Effector CD8-positive, alpha-beta T cell (primary cell): ENCODE measurements around the gene ONECUT2.
"Not testable (repeated sequence)": the region's sequence is repeated elsewhere in the genome, so short reads cannot be mapped to it uniquely, and the experiment has no call there.

Source experiments
- DNase-seq: peaks from one replicate; lab custom pipeline; 2025; lab: John Stamatoyannopoulos, UW
- total RNA-seq, 4 experiments: gene quantifications; one replicate each; lab custom pipeline; 2026; lab: John Stamatoyannopoulos, UW

The ONECUT2 gene
- total RNA-seq = 0 to 0.72 (median 0) reads per million in 4 experiments

DNA sequence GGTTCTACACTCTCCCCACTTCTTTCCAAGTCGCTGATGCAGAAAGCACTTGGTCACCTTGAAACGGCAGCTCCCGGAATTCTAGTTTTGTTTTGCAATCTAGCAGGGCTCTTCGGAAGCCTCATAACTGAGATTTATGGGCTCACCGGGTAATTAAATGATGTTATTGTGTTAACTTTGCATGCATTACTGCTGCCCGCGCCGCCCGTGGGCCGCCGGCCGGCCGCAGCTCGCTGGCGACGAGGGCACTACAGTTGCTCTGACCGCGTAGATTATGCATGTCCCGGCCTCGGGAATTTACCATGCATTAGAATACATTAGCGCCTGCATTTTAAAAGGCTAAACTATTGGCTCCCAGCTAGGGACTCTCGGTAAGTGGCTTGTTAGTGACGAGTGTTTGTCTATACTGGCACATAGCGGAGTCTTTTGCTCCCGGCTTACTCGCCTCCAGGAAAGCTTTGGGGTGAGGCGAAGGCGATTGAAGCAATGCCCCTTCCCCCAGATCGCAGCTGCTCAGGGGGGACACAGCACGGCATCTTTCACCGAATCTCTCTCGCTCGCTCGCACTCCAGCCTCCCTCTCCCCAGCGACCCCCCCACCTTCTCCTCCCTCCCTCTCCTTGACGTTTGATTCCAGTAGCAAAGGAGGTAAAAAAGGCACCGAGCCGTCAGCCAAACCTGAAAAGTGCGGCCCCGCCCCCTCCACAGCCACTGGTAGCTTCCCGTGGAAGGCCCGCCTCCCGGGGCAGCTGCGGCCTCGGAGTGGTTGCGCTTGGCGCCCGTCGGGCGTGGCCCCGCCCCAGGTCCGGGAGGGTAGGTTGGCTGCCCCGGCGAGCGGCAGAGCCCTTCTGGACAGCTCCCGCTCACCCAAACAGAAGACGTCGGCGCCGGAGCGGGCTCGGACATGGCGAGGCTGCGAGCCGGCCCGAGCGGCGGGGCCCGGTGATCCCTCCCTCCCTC lies at the start of gene ONECUT2:
Gene ONECUT2 (plus strand): TSS at position 839 of the 959 bp plus-strand sequence. CDS start 343 bp downstream, outside the sequence.
- DNase-seq = no peak

- no peak for DNase-seq
These were observed 45.9 kb upstream of the ONECUT2 start for GRCh38 chr18:57389271-57389670.

DNA sequence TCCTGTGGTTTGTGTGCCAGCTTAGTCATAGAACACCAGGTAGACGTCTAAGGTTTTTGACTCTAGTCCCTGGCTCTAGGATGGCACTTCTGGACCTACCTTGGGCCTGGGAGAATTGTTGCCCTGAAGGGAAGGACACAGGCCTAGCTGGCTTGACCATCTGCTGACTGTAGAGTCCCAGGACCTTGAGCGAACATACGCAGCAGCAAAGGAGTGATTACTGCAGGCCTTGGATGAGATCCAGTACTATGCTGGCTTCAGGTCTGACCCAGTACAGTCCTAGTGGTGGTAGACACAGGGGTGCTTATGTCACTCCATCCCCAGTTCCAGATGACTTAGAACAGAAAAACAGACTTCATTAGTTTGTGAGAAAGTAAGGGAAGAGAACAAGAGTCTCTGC lies 45.1 kb upstream of the ONECUT2 start:
- no peak for DNase-seq

- DNase-seq = not testable (repeated sequence)
These were observed 40.4 kb upstream of the ONECUT2 start for GRCh38 chr18:57394749-57395148.

GRCh38 chr18:57396831-57397230 lies 38.3 kb upstream of the ONECUT2 start:
- not testable (repeated sequence) for DNase-seq

DNA sequence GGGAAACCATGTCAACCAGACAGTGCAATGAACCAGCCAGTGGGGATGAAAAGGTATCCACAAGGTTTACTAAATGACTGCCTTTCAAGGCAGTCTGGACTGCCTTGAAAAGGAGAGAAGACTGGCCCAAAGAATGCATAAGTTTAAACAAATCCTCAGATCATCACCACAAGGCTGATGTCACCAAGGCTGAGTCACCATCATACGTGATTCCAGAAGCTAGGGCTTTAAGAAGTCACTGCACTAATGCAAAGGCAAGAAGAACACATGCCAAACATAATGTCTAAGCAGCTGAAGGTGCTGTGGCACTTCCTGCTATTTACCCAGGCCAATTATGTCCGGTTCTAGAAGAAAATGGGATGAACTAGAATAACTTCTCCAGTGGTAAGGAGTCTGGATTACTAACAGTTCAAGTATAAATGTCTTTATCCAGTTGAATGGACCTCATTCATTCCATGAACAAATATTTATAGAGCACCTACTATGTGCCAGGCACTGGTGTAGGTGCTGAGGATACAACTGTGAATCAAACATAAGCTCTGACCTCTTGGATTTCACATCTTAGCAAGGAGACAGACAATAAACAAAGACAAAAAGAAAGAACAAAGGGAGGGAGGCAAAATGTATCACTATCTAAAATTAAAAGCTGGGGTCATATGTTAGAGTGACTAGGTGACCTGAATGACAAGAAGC lies 37.6 kb upstream of the ONECUT2 start:
- DNase-seq = no peak

GRCh38 chr18:57404345-57404744 lies 30.8 kb upstream of the ONECUT2 start:
- DNase-seq = no peak

GRCh38 chr18:57409650-57410049 lies 25.5 kb upstream of the ONECUT2 start:
- no peak for DNase-seq

GRCh38 chr18:57410749-57411148 lies 24.4 kb upstream of the ONECUT2 start:
- DNase-seq = no peak

- no peak for DNase-seq
These were observed 18.6 kb upstream of the ONECUT2 start for GRCh38 chr18:57416542-57416941.

DNA sequence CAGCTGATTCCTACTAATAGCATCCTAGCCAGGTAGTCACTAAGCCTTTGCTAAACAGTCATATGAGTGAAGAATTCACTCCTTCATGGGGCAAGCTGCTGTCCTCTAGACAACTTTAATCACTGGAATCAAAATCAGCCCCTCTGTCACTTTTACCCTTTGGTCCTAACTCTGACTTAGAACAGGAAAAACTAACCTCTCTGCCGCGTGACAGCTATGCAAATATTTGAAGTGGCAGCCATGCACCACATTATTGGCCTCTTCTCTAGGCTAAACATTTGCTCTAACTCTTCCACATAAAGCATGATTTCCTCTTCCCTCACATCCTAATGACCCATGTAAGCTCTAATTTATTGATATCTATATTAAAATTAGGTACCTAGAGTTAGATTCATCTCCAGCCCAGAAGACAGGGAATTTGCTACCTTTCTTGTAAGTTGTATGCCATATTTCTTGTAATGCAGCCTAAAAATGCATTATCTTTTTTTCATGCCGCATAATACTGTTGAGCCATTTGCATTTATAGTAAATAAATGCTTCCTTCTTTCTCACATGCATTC lies 12.8 kb upstream of the ONECUT2 start:
- no peak for DNase-seq

DNA sequence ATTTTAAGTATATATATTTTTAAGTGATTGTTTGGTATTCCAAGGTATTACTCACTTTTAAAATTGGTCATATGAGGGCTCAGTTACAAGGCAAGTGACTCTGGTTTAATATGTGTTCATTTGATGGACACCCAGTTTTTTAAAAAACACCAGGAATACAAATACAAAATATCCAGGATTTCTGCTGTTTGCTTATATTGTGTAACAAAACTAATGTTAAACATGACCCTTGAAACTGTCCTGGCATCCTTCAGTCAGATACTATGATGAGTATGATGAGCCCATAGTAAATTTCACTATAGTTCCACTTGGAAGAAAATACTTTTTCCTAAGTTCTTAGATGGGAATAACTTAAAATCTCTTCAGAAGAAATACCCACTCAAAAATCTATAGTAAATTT lies 11.4 kb upstream of the ONECUT2 start:
- no peak for DNase-seq

DNA sequence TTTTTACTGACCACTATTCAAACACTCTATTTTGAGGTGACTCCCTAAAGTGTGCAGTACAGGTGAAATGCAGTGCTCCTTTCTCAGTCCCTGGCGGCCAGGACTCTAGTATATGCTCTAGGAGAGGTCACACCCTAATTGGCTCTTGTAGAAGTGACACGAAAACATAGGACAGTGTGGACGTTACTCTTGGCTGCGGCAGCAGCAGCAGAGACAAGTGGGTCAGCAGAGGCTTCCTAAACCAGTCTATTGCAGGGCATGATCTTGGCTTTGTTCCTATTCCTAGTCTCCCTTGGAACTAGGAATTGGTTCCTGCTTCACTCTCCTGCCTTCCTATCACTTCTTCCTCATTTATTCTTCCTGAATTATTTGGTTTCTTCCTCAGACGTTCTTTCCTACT lies 10.1 kb upstream of the ONECUT2 start:
- no peak for DNase-seq

DNA sequence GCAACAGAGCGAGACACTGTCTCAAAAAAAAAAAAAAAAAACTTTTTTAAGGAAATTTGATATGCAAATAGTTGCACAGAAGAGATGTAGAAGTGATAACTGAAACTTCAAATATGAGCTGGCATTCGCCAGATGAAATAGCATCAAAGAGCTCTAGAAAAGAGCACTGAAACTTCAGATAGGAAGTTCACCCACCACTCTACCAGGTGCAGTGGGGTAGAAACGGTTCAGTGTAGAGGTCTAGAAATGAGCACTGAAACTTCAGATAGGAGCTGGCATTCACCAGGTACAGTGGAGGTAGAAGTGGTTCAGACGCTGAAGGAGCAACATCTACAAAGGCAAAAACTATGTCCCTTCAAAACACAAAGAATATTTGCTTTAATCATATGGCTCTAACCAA lies 9.0 kb upstream of the ONECUT2 start:
- DNase-seq = no peak

GRCh38 chr18:57427429-57428201 lies 7.6 kb upstream of the ONECUT2 start:
- DNase-seq = no peak

- no peak for DNase-seq
These were observed 6.7 kb upstream of the ONECUT2 start for GRCh38 chr18:57428221-57429150.

DNA sequence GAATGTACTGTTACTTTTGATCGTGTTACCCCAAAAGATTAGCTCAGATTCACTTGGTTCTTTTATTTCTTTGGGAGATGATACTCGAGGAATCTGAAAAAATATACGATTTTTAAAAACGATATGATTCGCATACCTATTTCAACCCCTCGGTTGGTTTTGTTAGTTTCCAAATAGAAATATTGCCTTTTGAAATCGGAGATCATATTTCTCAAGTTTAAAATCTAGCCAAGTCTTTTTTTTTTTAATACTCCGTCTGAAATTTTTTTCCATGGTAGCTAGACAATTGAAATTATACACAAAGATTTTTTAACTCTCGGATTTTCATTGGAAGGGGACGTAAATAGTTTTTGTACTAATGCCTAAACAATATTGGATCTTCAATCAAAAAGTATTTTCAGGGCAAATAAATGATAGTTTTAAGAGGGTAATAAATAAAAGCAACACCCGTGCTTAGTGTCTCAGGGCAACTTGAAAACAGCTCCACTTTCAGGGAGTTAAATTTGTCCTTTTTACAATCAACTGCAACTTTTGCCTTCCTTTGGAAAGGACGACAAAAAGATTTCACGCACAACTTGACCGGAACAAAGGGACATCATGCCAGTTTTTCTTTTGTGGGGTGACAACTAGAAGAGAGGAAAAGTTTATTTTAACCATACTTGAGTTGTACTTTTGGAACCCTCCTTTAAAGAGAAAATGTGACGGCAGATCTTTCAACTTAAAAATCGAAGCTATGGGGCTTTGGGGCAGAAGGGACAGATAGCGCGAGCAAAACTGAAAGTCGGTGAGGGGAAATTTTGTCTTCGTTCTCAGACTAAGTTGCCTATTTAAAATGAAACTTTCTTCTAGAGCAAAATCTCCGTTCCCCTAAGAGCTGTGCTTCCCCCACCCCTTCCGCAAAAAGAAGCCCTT lies 5.8 kb upstream of the ONECUT2 start:
- DNase-seq = no peak

DNA sequence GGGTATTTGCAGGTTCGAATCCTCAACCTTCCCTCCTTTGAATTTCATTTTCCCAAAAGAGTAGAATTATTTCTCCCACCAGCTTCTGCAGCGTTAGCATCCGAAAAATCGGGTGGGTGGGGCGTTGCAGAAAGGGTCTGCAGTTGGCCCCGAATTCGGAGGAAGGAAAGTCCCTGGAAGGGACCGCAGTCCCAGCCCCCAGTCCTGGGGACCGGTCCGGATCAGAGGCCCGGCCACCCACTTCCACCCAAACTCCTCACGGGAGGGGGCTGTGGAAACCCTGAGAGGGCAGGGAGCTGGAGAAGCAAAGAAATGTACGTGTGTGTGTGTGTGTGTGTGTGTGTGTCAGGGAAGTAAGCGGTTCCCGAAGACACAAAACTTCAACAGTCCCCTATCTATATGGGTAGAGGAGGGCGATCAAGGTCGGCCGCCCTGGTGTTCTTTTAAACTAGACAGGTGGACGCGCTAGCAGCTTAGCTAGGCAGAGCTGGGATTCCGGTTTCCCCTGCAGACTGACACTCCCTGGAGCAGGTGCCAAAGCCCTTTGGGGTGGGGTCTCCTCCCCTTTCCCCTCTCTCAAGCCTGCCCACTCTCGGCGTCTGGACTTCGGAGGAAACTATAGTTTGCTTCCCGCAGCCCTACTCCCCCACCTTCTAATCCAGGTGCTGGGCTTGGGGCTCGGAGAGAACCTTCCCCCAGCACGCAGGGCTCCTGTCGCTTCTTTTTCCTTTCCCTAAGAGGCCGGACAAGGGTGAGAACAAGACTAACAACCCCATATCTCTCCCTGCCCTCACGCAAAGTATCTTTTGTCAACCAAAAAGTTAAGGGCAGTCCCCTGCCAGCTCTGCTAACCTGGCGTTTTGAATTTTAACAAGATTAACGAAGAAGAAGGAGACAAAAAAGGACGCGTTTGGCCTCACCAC lies 4.8 kb upstream of the ONECUT2 start:
- no peak for DNase-seq

DNA sequence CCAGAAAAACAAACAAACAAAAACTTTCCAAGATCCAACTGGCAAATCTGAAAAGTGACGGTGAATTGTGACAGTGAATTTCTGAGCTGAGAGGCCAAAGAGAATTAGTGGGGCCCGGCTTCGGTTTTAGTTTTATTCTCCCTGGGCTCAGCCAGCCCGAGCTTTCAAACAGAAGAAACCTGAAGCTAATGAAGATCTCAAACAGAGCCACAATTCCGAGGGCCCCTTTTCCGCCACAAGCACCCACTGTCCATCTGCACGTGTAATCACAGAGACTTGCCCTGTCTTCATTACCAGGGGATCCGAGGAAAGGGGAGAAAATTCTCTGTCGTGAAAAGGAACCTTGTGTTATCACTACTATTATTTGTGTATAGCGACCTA lies 4.2 kb upstream of the ONECUT2 start:
- no peak for DNase-seq
